Adrenal gland (tissue), 12 donors: ENCODE measurements around the gene CHN2. TPM values are rescaled to one million over a fixed set of nuclear protein-coding genes. Genes with fewer than 3 reads are reported as not detected.

Source experiments
- DNase-seq, 7 donors: peaks; one replicate each; pipeline ENCODE4 v3.0.0-alpha.2; 2019 to 2020
- H3K27ac ChIP-seq, 5 donors: fragments of 200-600 bp; sonication (generic) in 4 of 5; 1 replicate in 3 of 5; 2 replicates in 2 of 5; pipeline versions ENCODE4 v1.5.1 to v1.8.0; 2016 to 2020; ENCODE audit warnings: mild to moderate bottlenecking in 1 of 5
- H3K27me3 ChIP-seq: fragments of 200-600 bp; 2 replicates; pipeline ENCODE4 v1.8.0; 2021
- H3K36me3 ChIP-seq, 2 donors: fragments of 200-600 bp; replicated peaks in 1 of 2; 1 replicate in 1 of 2; 2 replicates in 1 of 2; pipeline versions ENCODE4 v1.5.1 to v1.8.0; 2018 to 2022
- H3K4me1 ChIP-seq, 2 donors: fragments of 200-600 bp; replicated peaks in 1 of 2; 1 replicate in 1 of 2; 2 replicates in 1 of 2; pipeline versions ENCODE4 v1.5.1 to v1.8.0; 2018 to 2021
- H3K4me3 ChIP-seq, 4 donors: fragments of 200-600 bp; sonication (generic) in 3 of 4; one replicate each; pipeline ENCODE4 v1.5.1; 2016 to 2018
- H3K9me3 ChIP-seq, 3 donors: fragments of 200-600 bp; sonication (generic) in 1 of 3; replicated peaks in 1 of 3; 1 replicate in 2 of 3; 2 replicates in 1 of 3; pipeline versions ENCODE4 v1.5.1 to v1.8.0; 2016 to 2021
- CTCF ChIP-seq, 6 experiments: fragments of 450-650 bp in 4 of 6; fragments of 200-600 bp in 2 of 6; sonication (generic) in 1 of 6; IDR thresholded peaks; 1 replicate in 5 of 6; 2 replicates in 1 of 6; pipeline versions ENCODE4 v1.5.1 to v1.8.0; 2016 to 2021; ENCODE audit warnings: antibody characterized with exemption in 6 of 6, mild to moderate bottlenecking in 2 of 6, moderate library complexity in 1 of 6
- POLR2A ChIP-seq, 2 donors: fragments of 450-650 bp; IDR thresholded peaks; one replicate each; pipeline ENCODE4 v1.6.1; 2017; ENCODE audit warnings: antibody characterized with exemption in 2 of 2, mild to moderate bottlenecking in 2 of 2, moderate library complexity in 1 of 2
- WGBS, 4 donors: extraction: QIAGEN DNeasy Blood & Tissue Kit in 2 of 4; methylation state at CpG; one replicate each; pipeline versions ENCODE4 v1.1.5 to v1.1.7; 2013 to 2017; 5-methylcytosine and 5-hydroxymethylcytosine counted together
- intact Hi-C, 2 donors: fragments of 100-400 bp; cut with DNase I; formaldehyde crosslinking; loops; one replicate each; pipeline versions ENCODE4 v1.14.1 to v1.15.0; 2022 to 2023
- polyA plus RNA-seq, 3 donors: library from polyadenylated mRNA; stranded (reverse); fragments of 200-250 nt in 2 of 3; fragments of 350-450 nt in 1 of 3; fragmentation: Illumina TruSeq in 1 of 3; extraction: RNeasy Lipid Tissue Mini Kit (QIAGEN cat#74804) in 1 of 3; gene quantifications; one replicate each; pipeline ENCODE4 v1.2.3, GENCODE V29; 2013 to 2014
- total RNA-seq, 9 donors: library from RNA; depleted of rRNA in 4 of 9; stranded (reverse); fragments of >200 nt in 4 of 9; fragments of 120-200 nt in 1 of 9; fragmentation: NEBNext Ultra II Directional in 1 of 9; extraction: Animal tissue kit (Norgen Biotek cat#: 25700) in 1 of 9; gene quantifications; one replicate each; pipeline versions ENCODE4 v1.1.0 to v1.2.4, GENCODE V29; 2013 to 2023
- donor health status: healthy with polysubstance abuse.
- donor health status: Bipolar disorder and iron deficiency.
- donor health status: DM: yes; HTN: yes; CAD: no.
- donor health status: DM: no; HTN: no; CAD: no.
- donor health status: DM: no; HTN: no; CAD: no.
- donor health status: DM: yes; HTN: yes; CAD: no.

CHN2 gene
- total and polyA plus RNA-seq, 12 donors: 2.7 to 35.4 (median 11.5) TPM

GRCh38 chr7:29350351-29350750 is 155.8 kb downstream of the CHN2 start:
- Histone ChIP-seq H3K4me1 (no peaks in the 10 kb centered on the region), H3K27me3 (no peaks in the 10 kb centered on the region), H3K36me3 (no peaks in the 10 kb centered on the region), H3K9me3 (no peaks in the 10 kb centered on the region), H3K27ac (peak overlapping the region in 1 of 5 donors; percentile 56), H3K4me3 (no peak overlapping the region)
- intact Hi-C loops: no loop called here
- TF ChIP-seq POLR2A (IDR thresholded peaks at IDR 0.05) (no peak), CTCF (IDR thresholded peaks at IDR 0.05) (no peak)
- peak in 1 of 7 donors; percentile 9 for DNase-seq
- 57 to 80% (median 69%) methylated on average over 3 of the region's 3 CpGs for WGBS, 4 donors

- no peaks in the 10 kb centered on the region for H3K27me3 ChIP-seq
- H3K36me3 ChIP-seq: no peaks in the 10 kb centered on the region
- TF ChIP-seq POLR2A (IDR thresholded peaks at IDR 0.05) (no peak), CTCF (IDR thresholded peaks at IDR 0.05) (no peak)
- no peak overlapping the region for H3K27ac ChIP-seq
- 62 to 84% (median 84%) methylated on average over 4 of the region's 4 CpGs for WGBS, 4 donors
- H3K9me3 ChIP-seq: no peaks in the 10 kb centered on the region
- no peak for DNase-seq
- intact Hi-C loops: no loop called here
- no peak overlapping the region for H3K4me3 ChIP-seq
- no peaks in the 10 kb centered on the region for H3K4me1 ChIP-seq
These were observed 157.5 kb downstream of the CHN2 start for GRCh38 chr7:29352041-29352440.

GRCh38 chr7:29353810-29354209 is 159.2 kb downstream of the CHN2 start:
- Histone ChIP-seq H3K36me3 (no peaks in the 10 kb centered on the region), H3K27me3 (no peaks in the 10 kb centered on the region), H3K4me3 (no peak overlapping the region), H3K9me3 (no peaks in the 10 kb centered on the region), H3K4me1 (no peaks in the 10 kb centered on the region), H3K27ac (no peak overlapping the region)
- TF ChIP-seq CTCF (IDR thresholded peaks at IDR 0.05) (no peak), POLR2A (IDR thresholded peaks at IDR 0.05) (no peak)
- 53 to 64% (median 58%) methylated on average over 5 of the region's 5 CpGs for WGBS, 4 donors
- DNase-seq: no peak
- intact Hi-C loops: no loop called here

GRCh38 chr7:29354340-29354739 is 159.8 kb downstream of the CHN2 start:
- no peak overlapping the region for H3K4me3 ChIP-seq
- TF ChIP-seq POLR2A (IDR thresholded peaks at IDR 0.05) (no peak), CTCF (IDR thresholded peaks at IDR 0.05) (no peak)
- WGBS, 4 donors: 81 to 89% (median 84%) methylated on average over 4 of the region's 4 CpGs
- H3K27ac ChIP-seq: no peak overlapping the region
- no peaks in the 10 kb centered on the region for H3K4me1 ChIP-seq
- H3K9me3 ChIP-seq: no peaks in the 10 kb centered on the region
- no peaks in the 10 kb centered on the region for H3K36me3 ChIP-seq
- H3K27me3 ChIP-seq: no peaks in the 10 kb centered on the region
- intact Hi-C loops: no loop called here
- DNase-seq: no peak
